Neural cell (in vitro differentiated cells): ENCODE data around the gene TTPAL. TPM values are rescaled to one million over a fixed set of nuclear protein-coding genes. Genes with fewer than 3 reads are reported as not detected.
A peak's percentile ranks its signal among the peaks of the same experiment; 100 is the strongest.

Experiments
- H2AFZ ChIP-seq: fragments of 200-600, 300-800 bp; sonication (generic), shearing (Covaris generic); 2 replicates; pipeline ENCODE4 v1.6.0; 2014; ENCODE audit warnings: low read depth, mild to moderate bottlenecking, antibody characterized with exemption, low read length, moderate library complexity
- H3F3A ChIP-seq: fragments of 200-600 bp; shearing (Covaris generic); 2 replicates; pipeline ENCODE4 v1.6.1; 2016; ENCODE audit warnings: mild to moderate bottlenecking, moderate library complexity, mixed read lengths, antibody characterized with exemption, low read length; ENCODE audit not compliant: insufficient read depth, poor library complexity, severe bottlenecking
- H3K27ac ChIP-seq: fragments of 200-600, 300-800 bp; sonication (generic), shearing (Covaris generic); 2 replicates; pipeline ENCODE4 v1.5.1; 2014; ENCODE audit warnings: mild to moderate bottlenecking, low read length, moderate library complexity
- H3K27me3 ChIP-seq: fragments of 300-800, 200-600 bp; sonication (generic), shearing (Covaris generic); 2 replicates; pipeline ENCODE4 v1.6.0; 2014; ENCODE audit warnings: mild to moderate bottlenecking, low read depth, low read length, moderate library complexity; ENCODE audit not compliant: insufficient read depth
- H3K36me3 ChIP-seq: fragments of 300-800, 200-600 bp; sonication (generic), shearing (Covaris generic); 2 replicates; pipeline ENCODE4 v1.5.1; 2014; ENCODE audit warnings: mild to moderate bottlenecking, antibody characterized with exemption, low read length, moderate library complexity; ENCODE audit not compliant: insufficient read depth
- H3K4me2 ChIP-seq: fragments of 300-800, 200-600 bp; sonication (generic), shearing (Covaris generic); 2 replicates; pipeline ENCODE4 v1.6.0; 2014; ENCODE audit warnings: mild to moderate bottlenecking, low read length
- H3K4me3 ChIP-seq: fragments of 300-800, 200-600 bp; sonication (generic), shearing (Covaris generic); 2 replicates; pipeline ENCODE4 v1.5.1; 2014; ENCODE audit warnings: mild to moderate bottlenecking, low read length, moderate library complexity
- H3K79me2 ChIP-seq: fragments of 200-600 bp; shearing (Covaris generic); replicated peaks from 2 replicates; pipeline ENCODE4 v1.6.0; 2014; ENCODE audit warnings: mild to moderate bottlenecking, low read length, moderate library complexity; ENCODE audit not compliant: insufficient read depth
- H3K9ac ChIP-seq: fragments of 300-800, 200-600 bp; sonication (generic), shearing (Covaris generic); 2 replicates; pipeline ENCODE4 v1.6.1; 2016; ENCODE audit warnings: mild to moderate bottlenecking, low read length, mixed read lengths
- H3K9me2 ChIP-seq: fragments of 200-600 bp; shearing (Covaris generic); 2 replicates; pipeline ENCODE4 v1.6.1; 2016; ENCODE audit warnings: mild to moderate bottlenecking, low read length, mixed read lengths; ENCODE audit not compliant: insufficient read depth
- H3K9me3 ChIP-seq: fragments of 200-600, 300-800 bp; sonication (generic), shearing (Covaris generic); 2 replicates; pipeline ENCODE4 v1.6.1; 2016; ENCODE audit warnings: mild to moderate bottlenecking, mixed run types, low read length, moderate library complexity, mixed read lengths
- H4K20me1 ChIP-seq: fragments of 200-600 bp; shearing (Covaris generic); 2 replicates; pipeline ENCODE4 v1.6.1; 2016; ENCODE audit warnings: mild to moderate bottlenecking, mixed run types; ENCODE audit not compliant: insufficient read depth
- EP300 ChIP-seq: fragments of 450-650 bp; conservative IDR thresholded peaks from 2 replicates; pipeline ENCODE4 v1.6.1; 2014; ENCODE audit warnings: antibody characterized with exemption, mild to moderate bottlenecking, moderate library complexity; ENCODE audit not compliant: poor library complexity, severe bottlenecking
- EZH2 ChIP-seq: fragments of 200-600, 300-800 bp; shearing (Covaris generic), sonication (generic); IDR thresholded peaks from 2 replicates; pipeline ENCODE4 v1.6.1; 2014; ENCODE audit warnings: antibody characterized with exemption, low read length, borderline replicate concordance, mild to moderate bottlenecking; ENCODE audit not compliant: insufficient read depth, poor library complexity, severe bottlenecking
- MXI1 ChIP-seq: fragments of 450-650 bp; conservative IDR thresholded peaks from 2 replicates; pipeline ENCODE4 v1.6.1; 2014; ENCODE audit warnings: antibody characterized with exemption, mild to moderate bottlenecking; ENCODE audit not compliant: poor library complexity, severe bottlenecking
- POLR2AphosphoS5 ChIP-seq: IDR thresholded peaks from 2 replicates; pipeline ENCODE4 v1.6.1; 2012
- RAD21 ChIP-seq: fragments of 450-650 bp; conservative IDR thresholded peaks from 2 replicates; pipeline ENCODE4 v1.6.1; 2014; ENCODE audit warnings: antibody characterized with exemption, mild to moderate bottlenecking, moderate library complexity
- SMC3 ChIP-seq: fragments of 450-650 bp; conservative IDR thresholded peaks from 2 replicates; pipeline ENCODE4 v1.6.1; 2014; ENCODE audit warnings: antibody characterized with exemption, mild to moderate bottlenecking, moderate library complexity; ENCODE audit not compliant: poor library complexity
- TAF1 ChIP-seq: IDR thresholded peaks from 2 replicates; pipeline ENCODE4 v1.6.1; 2012; ENCODE audit warnings: low read depth
- polyA plus RNA-seq: library from polyadenylated mRNA; depleted of rRNA; stranded (reverse); fragments of >200 nt; gene quantifications from 2 replicates; pipeline ENCODE4 v1.2.3, GENCODE V29; 2014
- TF ChIP-seq, protein P1 (sequence below): IDR thresholded peaks from 2 replicates; pipeline ENCODE4 v1.6.1; 2012; ENCODE audit warnings: borderline replicate concordance
- TF ChIP-seq, protein P2 (sequence below): fragments of 450-650 bp; IDR thresholded peaks from 2 replicates; pipeline ENCODE4 v1.5.1; 2014; ENCODE audit warnings: antibody characterized with exemption, mild to moderate bottlenecking, moderate library complexity; ENCODE audit not compliant: poor library complexity, severe bottlenecking

TTPAL gene
- polyA plus RNA-seq, 1 donor from 2014 or later, result 11.2 TPM

DNA sequence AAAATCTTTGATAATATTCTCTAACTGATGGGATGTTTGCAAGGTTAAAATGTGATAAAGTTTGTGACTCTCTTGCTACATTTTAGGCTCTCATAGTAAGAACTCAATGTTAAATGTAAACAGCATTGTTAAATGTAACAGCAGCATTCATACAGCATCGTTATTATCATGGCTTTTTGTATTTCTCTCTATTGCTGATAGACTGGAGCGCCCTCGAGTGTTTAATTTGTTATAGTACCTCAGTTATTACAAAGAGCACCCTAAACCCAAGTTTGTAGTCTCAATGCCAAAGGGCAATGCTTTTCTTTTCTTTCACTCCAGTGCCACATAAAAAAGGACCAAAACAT, 14.9 kb upstream of the TTPAL start:
- Histone ChIP-seq H3K9me2 (no peaks in the 10 kb centered on the region), H2AFZ (no peak overlapping the region), H3K9me3 (no peaks in the 10 kb centered on the region), H3K79me2 (no peaks in the 10 kb centered on the region), H3K4me3 (no peak overlapping the region), H3F3A (no peaks in the 10 kb centered on the region), H3K36me3 (no peaks in the 10 kb centered on the region), H3K4me2 (no peak overlapping the region), H3K27ac (no peak overlapping the region), H4K20me1 (no peaks in the 10 kb centered on the region), H3K9ac (no peak overlapping the region), H3K27me3 (no peaks in the 10 kb centered on the region)
- TF ChIP-seq, protein P1, sequence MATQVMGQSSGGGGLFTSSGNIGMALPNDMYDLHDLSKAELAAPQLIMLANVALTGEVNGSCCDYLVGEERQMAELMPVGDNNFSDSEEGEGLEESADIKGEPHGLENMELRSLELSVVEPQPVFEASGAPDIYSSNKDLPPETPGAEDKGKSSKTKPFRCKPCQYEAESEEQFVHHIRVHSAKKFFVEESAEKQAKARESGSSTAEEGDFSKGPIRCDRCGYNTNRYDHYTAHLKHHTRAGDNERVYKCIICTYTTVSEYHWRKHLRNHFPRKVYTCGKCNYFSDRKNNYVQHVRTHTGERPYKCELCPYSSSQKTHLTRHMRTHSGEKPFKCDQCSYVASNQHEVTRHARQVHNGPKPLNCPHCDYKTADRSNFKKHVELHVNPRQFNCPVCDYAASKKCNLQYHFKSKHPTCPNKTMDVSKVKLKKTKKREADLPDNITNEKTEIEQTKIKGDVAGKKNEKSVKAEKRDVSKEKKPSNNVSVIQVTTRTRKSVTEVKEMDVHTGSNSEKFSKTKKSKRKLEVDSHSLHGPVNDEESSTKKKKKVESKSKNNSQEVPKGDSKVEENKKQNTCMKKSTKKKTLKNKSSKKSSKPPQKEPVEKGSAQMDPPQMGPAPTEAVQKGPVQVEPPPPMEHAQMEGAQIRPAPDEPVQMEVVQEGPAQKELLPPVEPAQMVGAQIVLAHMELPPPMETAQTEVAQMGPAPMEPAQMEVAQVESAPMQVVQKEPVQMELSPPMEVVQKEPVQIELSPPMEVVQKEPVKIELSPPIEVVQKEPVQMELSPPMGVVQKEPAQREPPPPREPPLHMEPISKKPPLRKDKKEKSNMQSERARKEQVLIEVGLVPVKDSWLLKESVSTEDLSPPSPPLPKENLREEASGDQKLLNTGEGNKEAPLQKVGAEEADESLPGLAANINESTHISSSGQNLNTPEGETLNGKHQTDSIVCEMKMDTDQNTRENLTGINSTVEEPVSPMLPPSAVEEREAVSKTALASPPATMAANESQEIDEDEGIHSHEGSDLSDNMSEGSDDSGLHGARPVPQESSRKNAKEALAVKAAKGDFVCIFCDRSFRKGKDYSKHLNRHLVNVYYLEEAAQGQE, result no peak
- TF ChIP-seq SMC3 (peak; percentile 76), RAD21 (peak; percentile 72)
- TF ChIP-seq, protein P2, sequence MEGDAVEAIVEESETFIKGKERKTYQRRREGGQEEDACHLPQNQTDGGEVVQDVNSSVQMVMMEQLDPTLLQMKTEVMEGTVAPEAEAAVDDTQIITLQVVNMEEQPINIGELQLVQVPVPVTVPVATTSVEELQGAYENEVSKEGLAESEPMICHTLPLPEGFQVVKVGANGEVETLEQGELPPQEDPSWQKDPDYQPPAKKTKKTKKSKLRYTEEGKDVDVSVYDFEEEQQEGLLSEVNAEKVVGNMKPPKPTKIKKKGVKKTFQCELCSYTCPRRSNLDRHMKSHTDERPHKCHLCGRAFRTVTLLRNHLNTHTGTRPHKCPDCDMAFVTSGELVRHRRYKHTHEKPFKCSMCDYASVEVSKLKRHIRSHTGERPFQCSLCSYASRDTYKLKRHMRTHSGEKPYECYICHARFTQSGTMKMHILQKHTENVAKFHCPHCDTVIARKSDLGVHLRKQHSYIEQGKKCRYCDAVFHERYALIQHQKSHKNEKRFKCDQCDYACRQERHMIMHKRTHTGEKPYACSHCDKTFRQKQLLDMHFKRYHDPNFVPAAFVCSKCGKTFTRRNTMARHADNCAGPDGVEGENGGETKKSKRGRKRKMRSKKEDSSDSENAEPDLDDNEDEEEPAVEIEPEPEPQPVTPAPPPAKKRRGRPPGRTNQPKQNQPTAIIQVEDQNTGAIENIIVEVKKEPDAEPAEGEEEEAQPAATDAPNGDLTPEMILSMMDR, result peak; percentile 73

DNA sequence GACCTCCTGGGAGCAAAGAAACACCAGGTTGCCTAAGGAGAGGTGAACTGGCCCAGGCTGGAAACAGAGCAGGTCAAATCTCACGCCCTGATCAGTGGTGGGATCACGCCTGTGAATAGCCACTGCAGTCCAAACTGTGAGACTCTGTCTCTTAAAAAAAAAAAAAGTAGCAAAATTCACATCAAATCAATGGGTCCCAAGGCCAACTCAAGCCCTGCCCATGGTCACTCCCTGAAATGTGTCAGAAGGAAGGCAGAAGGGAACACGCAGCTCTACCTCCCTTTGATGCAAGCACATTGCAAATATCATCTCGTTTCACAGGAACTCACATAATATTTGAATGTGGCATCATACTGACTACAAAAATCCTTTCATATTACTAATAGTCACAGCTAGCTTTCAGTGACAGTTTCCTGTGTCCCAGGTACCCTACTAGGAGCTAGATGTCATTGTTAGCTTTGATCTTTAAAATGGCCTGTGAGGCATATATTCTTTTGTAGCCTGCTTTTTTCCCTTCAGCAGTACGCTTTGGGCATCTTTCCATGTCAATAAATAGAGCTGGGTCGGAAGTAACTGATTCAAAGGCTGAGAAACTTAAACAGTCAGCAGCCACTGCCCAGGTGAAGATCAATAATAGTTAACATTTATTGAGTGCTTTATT, 14.4 kb upstream of the TTPAL start:
- H3K79me2 ChIP-seq, result no peaks in the 10 kb centered on the region
- H3F3A ChIP-seq, result no peaks in the 10 kb centered on the region
- no peaks in the 10 kb centered on the region for H3K9me3 ChIP-seq
- TF ChIP-seq MXI1 (no peak), EP300 (no peak), SMC3 (no peak), EZH2 (no peak), RAD21 (no peak), POLR2AphosphoS5 (no peak), TAF1 (no peak)
- TF ChIP-seq, protein P1, result no peak
- TF ChIP-seq, protein P2, result no peak
- no peak overlapping the region for H3K4me3 ChIP-seq
- H3K9ac ChIP-seq, result no peak overlapping the region
- no peaks in the 10 kb centered on the region for H3K27me3 ChIP-seq
- no peak overlapping the region for H3K4me2 ChIP-seq
- H3K36me3 ChIP-seq, result no peaks in the 10 kb centered on the region
- no peaks in the 10 kb centered on the region for H3K9me2 ChIP-seq
- no peak overlapping the region for H2AFZ ChIP-seq
- no peak overlapping the region for H3K27ac ChIP-seq
- no peaks in the 10 kb centered on the region for H4K20me1 ChIP-seq
